Lung (tissue), 12 donors: ENCODE data around the gene GDPD2. TPM values are rescaled to one million over a fixed set of nuclear protein-coding genes. Genes with fewer than 3 reads are reported as not detected.

Source experiments
- ATAC-seq: fragments of 200-7000 bp; cut with Tn5 transposase; one replicate; pipeline ENCODE4 v1.9.1; 2020; ENCODE audit warnings: moderate number of reproducible peaks; ENCODE audit not compliant: insufficient read depth, low FRiP score
- DNase-seq, 3 donors: peaks; one replicate each; pipeline ENCODE4 v3.0.0-alpha.2; 2013 to 2017
- H3K27ac ChIP-seq, 2 donors: one replicate each; pipeline ENCODE4 v1.5.1; 2013; ENCODE audit warnings: mild to moderate bottlenecking in 2 of 2, moderate library complexity in 2 of 2, control low read depth in 1 of 2, inconsistent platforms in 1 of 2, low read depth in 1 of 2, low read length in 1 of 2
- H3K27me3 ChIP-seq, 3 donors: one replicate each; pipeline ENCODE4 v1.5.1; 2013; ENCODE audit warnings: low read length in 2 of 3; ENCODE audit not compliant: control insufficient read depth in 3 of 3, insufficient read depth in 3 of 3
- H3K36me3 ChIP-seq, 4 donors: one replicate each; pipeline ENCODE4 v1.5.1; 2013; ENCODE audit warnings: low read length in 4 of 4, mild to moderate bottlenecking in 1 of 4, moderate library complexity in 1 of 4; ENCODE audit not compliant: control insufficient read depth in 4 of 4, insufficient read depth in 4 of 4
- H3K4me1 ChIP-seq, 5 donors: one replicate each; pipeline ENCODE4 v1.5.1; 2013; ENCODE audit warnings: low read length in 5 of 5, mild to moderate bottlenecking in 2 of 5, moderate library complexity in 1 of 5; ENCODE audit not compliant: control insufficient read depth in 5 of 5, insufficient read depth in 5 of 5
- H3K4me3 ChIP-seq: one replicate; pipeline ENCODE4 v1.5.1; 2013; ENCODE audit warnings: mild to moderate bottlenecking, control low read depth, moderate library complexity
- H3K9ac ChIP-seq, 2 donors: one replicate each; pipeline ENCODE4 v1.5.1; 2013; ENCODE audit warnings: low read length in 2 of 2, control low read depth in 1 of 2; ENCODE audit not compliant: insufficient read depth in 1 of 2
- H3K9me3 ChIP-seq, 4 donors: one replicate each; pipeline ENCODE4 v1.5.1; 2013; ENCODE audit warnings: low read length in 3 of 4, mild to moderate bottlenecking in 1 of 4, moderate library complexity in 1 of 4; ENCODE audit not compliant: control insufficient read depth in 4 of 4, insufficient read depth in 3 of 4
- WGBS, 2 donors: extraction: QIAGEN DNeasy Blood & Tissue Kit; methylation state at CpG; one replicate each; pipeline ENCODE4 v1.1.7; 2013; 5-methylcytosine and 5-hydroxymethylcytosine counted together
- polyA plus RNA-seq, 2 donors: library from polyadenylated mRNA; stranded (reverse); fragments of 200-250 nt; gene quantifications; one replicate each; pipeline ENCODE4 v1.2.1, GENCODE V29; 2013
- total RNA-seq, 2 donors: library from RNA; depleted of rRNA in 1 of 2; stranded (reverse); fragments of >200 nt in 1 of 2; gene quantifications; one replicate each; pipeline ENCODE4 v1.2.1, GENCODE V29; 2014 to 2021
- TF ChIP-seq, protein P1 (sequence below): IDR thresholded peaks from 2 replicates; pipeline ENCODE4 v1.5.1; 2012; ENCODE audit warnings: mild to moderate bottlenecking; ENCODE audit errors: control extremely low read depth, extremely low read depth
- donor health status: control.
- donor health status: control.
- donor health status: Bipolar disorder and iron deficiency.
- donor health status: healthy.
- donor health status: DM: yes; HTN: yes; CAD: no.

Gene GDPD2
- total and polyA plus RNA-seq, 4 donors = not detected

DNA sequence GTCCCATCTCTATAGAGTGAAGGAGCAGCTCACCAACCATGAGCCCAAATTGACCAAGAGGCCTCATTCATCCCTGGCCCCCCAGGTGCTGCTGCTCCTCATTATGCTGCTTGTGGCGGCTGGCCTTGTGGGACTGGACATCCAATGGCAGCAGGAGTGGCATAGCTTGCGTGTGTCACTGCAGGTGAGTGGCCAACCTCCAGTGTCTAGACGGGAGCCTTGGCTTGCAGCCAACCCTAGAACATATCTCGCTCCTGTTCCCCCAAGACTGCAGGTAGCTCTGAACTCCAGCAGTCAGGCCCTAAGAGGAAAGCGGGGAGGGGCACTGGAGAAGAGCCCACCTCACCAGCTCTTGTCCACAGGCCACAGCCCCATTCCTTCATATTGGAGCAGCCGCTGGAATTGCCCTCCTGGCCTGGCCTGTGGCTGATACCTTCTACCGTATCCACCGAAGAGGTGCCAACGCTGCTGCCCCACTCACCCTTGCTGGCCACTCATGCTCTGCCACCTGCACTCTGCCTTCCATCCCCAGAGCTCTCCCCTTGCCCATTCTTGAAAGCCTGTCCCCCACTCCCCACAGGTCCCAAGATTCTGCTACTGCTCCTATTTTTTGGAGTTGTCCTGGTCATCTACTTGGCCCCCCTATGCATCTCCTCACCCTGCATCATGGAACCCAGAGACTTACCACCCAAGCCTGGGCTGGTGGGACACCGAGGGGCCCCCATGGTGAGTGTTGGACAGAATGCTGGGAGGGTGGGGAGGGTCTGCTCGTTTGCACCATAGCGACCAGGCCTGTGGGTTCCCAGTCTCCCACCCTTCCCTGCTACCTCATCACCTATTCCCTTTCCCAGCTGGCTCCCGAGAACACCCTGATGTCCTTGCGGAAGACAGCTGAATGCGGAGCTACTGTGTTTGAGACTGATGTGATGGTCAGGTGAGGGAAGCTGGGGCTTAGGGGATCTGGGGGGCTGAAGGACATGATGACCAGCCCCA lies 3.5 kb downstream of the GDPD2 start:
- Histone ChIP-seq H3K4me1 (no peaks in the 10 kb centered on the region), H3K27ac (no peak overlapping the region), H3K36me3 (no peaks in the 10 kb centered on the region), H3K9me3 (no peaks in the 10 kb centered on the region), H3K27me3 (no peaks in the 10 kb centered on the region), H3K9ac (no peak overlapping the region), H3K4me3 (no peak overlapping the region)
- 80 to 94% methylated on average over 11 to 15 of the region's 15 CpGs for WGBS, 2 donors
- TF ChIP-seq, protein P1, sequence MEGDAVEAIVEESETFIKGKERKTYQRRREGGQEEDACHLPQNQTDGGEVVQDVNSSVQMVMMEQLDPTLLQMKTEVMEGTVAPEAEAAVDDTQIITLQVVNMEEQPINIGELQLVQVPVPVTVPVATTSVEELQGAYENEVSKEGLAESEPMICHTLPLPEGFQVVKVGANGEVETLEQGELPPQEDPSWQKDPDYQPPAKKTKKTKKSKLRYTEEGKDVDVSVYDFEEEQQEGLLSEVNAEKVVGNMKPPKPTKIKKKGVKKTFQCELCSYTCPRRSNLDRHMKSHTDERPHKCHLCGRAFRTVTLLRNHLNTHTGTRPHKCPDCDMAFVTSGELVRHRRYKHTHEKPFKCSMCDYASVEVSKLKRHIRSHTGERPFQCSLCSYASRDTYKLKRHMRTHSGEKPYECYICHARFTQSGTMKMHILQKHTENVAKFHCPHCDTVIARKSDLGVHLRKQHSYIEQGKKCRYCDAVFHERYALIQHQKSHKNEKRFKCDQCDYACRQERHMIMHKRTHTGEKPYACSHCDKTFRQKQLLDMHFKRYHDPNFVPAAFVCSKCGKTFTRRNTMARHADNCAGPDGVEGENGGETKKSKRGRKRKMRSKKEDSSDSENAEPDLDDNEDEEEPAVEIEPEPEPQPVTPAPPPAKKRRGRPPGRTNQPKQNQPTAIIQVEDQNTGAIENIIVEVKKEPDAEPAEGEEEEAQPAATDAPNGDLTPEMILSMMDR = no peak
- DNase-seq (no peak), ATAC-seq (no peak)

DNA sequence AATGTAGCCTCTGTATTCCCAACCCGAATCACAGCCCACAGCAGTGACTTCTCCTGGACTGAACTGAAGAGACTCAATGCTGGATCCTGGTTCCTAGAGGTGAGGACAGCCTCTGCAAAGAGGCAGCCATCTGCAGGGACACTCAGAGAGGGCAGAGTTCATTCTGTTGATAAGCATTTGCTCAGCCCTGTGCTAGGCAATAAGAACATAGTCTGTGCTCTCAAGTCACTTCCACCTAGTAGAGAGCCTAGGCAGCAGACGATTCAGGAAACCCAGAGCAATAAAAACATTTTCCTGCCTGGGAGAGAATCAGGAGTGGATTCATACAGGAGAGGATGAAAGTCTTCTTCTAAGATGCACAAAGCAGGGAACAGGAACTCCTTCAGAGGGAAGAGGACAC lies 4.3 kb downstream of the GDPD2 start:
- Histone ChIP-seq H3K4me1 (no peaks in the 10 kb centered on the region), H3K36me3 (no peaks in the 10 kb centered on the region), H3K27me3 (no peaks in the 10 kb centered on the region), H3K4me3 (no peak overlapping the region), H3K9me3 (no peaks in the 10 kb centered on the region), H3K9ac (no peak overlapping the region), H3K27ac (no peak overlapping the region)
- TF ChIP-seq, protein P1 = no peak
- 55 to 65% methylated on average over 2 of the region's 2 CpGs for WGBS, 2 donors
- no peak for ATAC-seq
- DNase-seq = no peak

DNA sequence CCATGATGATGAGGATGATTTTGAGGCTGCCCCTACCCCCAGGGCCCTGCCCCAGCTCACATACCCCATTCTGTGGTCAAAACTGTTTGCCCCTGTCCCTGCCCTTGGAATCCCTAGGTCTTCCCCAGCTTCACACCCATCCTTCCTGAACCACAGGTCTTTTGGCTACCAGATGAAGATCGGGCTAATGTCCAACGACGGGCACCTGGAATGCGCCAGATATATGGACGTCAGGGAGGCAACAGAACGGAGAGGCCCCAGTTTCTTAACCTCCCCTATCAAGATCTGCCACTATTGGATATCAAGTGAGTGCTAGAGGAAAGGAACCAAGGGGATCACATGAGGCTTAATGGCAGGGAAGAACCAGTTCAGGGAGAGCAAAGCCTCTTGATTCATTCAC lies 6.6 kb downstream of the GDPD2 start:
- TF ChIP-seq, protein P1 = no peak
- DNase-seq = no peak
- ATAC-seq = no peak
- Histone ChIP-seq H3K9me3 (no peaks in the 10 kb centered on the region), H3K9ac (no peak overlapping the region), H3K27me3 (no peaks in the 10 kb centered on the region), H3K4me1 (peaks cover 0 to 2% (median 0%) of the 10 kb centered on the region in 5 donors), H3K27ac (no peak overlapping the region), H3K4me3 (no peak overlapping the region), H3K36me3 (no peaks in the 10 kb centered on the region)
- WGBS, 2 donors = 78 to 94% methylated on average over 5 to 6 of the region's 6 CpGs
